Thyroid gland (tissue), 4 donors: Measurements from ENCODE around the gene ZNF384.

Experiments used
- POLR2A ChIP-seq, 2 donors: fragments of 450-650 bp; IDR thresholded peaks; one replicate each; pipeline ENCODE4 v1.6.1; 2017; ENCODE audit warnings: antibody characterized with exemption in 2 of 2, mild to moderate bottlenecking in 2 of 2, moderate library complexity in 1 of 2
- TF ChIP-seq, protein P1 (sequence below), 6 experiments: fragments of 200-600 bp in 3 of 6; fragments of 450-650 bp in 3 of 6; sonication (generic) in 3 of 6; IDR thresholded peaks; one replicate each; pipeline ENCODE4 v1.5.1; 2016 to 2019; ENCODE audit warnings: antibody characterized with exemption in 6 of 6, mild to moderate bottlenecking in 2 of 6, inconsistent platforms in 1 of 6, moderate library complexity in 1 of 6

DNA sequence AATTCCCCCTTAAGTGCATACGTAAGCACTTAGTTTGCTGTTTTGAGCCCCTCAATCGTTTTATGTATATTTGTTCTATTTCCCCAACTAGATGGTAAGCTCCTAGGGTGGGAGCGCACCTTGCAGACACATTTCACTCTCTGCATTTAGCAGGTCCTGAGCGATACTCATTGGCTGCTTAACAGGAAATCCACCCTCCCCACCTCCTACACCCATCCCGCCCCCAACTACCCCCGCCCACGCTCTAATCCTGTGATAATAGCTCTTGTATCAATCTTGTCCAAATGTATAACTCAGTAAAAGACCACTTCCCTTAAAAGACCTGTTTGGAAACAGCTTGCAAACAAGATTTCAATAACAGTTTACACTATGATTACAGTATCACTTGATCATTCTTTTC, 61.6 kb downstream of the ZNF384 start:
- TF ChIP-seq, protein P1, sequence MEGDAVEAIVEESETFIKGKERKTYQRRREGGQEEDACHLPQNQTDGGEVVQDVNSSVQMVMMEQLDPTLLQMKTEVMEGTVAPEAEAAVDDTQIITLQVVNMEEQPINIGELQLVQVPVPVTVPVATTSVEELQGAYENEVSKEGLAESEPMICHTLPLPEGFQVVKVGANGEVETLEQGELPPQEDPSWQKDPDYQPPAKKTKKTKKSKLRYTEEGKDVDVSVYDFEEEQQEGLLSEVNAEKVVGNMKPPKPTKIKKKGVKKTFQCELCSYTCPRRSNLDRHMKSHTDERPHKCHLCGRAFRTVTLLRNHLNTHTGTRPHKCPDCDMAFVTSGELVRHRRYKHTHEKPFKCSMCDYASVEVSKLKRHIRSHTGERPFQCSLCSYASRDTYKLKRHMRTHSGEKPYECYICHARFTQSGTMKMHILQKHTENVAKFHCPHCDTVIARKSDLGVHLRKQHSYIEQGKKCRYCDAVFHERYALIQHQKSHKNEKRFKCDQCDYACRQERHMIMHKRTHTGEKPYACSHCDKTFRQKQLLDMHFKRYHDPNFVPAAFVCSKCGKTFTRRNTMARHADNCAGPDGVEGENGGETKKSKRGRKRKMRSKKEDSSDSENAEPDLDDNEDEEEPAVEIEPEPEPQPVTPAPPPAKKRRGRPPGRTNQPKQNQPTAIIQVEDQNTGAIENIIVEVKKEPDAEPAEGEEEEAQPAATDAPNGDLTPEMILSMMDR (IDR thresholded peaks at IDR 0.05) = no peak
- TF ChIP-seq POLR2A (IDR thresholded peaks at IDR 0.05) = no peak
